IMR-90 (cell line): ENCODE data around the gene UXS1.

Source experiments
- BHLHE40 ChIP-seq: fragments of 150-350 bp; IDR thresholded peaks from 2 replicates; pipeline ENCODE4 v1.6.1; 2016; ENCODE audit warnings: mild to moderate bottlenecking, low read depth, low read length
- CEBPB ChIP-seq: IDR thresholded peaks from 2 replicates; pipeline ENCODE4 v1.6.1; 2012; ENCODE audit warnings: low read depth, low read length, improper control_type of control experiment
- CHD1 ChIP-seq: IDR thresholded peaks from 2 replicates; pipeline ENCODE4 v1.6.1; 2012; ENCODE audit warnings: low read depth, low read length, improper control_type of control experiment
- CTCF ChIP-seq: conservative IDR thresholded peaks from 2 replicates; pipeline ENCODE4 v1.5.1; 2012; ENCODE audit warnings: mild to moderate bottlenecking, low read depth, low read length, improper control_type of control experiment
- MXI1 ChIP-seq: IDR thresholded peaks from 2 replicates; pipeline ENCODE4 v1.6.1; 2012; ENCODE audit warnings: low read depth, mild to moderate bottlenecking, low read length, moderate library complexity, borderline replicate concordance
- POLR2A ChIP-seq: IDR thresholded peaks from 2 replicates; pipeline ENCODE4 v1.6.1; 2012; ENCODE audit warnings: mild to moderate bottlenecking, low read depth, low read length
- RAD21 ChIP-seq: IDR thresholded peaks from 2 replicates; pipeline ENCODE4 v1.6.1; 2012; ENCODE audit warnings: low read length, improper control_type of control experiment
- RCOR1 ChIP-seq: IDR thresholded peaks from 2 replicates; pipeline ENCODE4 v1.6.1; 2012; ENCODE audit warnings: mild to moderate bottlenecking, low read length, improper control_type of control experiment; ENCODE audit not compliant: insufficient replicate concordance
- SMC3 ChIP-seq: fragments of 150-350 bp; IDR thresholded peaks from 2 replicates; pipeline ENCODE4 v1.6.1; 2016; ENCODE audit warnings: low read depth, mild to moderate bottlenecking, antibody characterized with exemption, low read length, moderate library complexity

DNA sequence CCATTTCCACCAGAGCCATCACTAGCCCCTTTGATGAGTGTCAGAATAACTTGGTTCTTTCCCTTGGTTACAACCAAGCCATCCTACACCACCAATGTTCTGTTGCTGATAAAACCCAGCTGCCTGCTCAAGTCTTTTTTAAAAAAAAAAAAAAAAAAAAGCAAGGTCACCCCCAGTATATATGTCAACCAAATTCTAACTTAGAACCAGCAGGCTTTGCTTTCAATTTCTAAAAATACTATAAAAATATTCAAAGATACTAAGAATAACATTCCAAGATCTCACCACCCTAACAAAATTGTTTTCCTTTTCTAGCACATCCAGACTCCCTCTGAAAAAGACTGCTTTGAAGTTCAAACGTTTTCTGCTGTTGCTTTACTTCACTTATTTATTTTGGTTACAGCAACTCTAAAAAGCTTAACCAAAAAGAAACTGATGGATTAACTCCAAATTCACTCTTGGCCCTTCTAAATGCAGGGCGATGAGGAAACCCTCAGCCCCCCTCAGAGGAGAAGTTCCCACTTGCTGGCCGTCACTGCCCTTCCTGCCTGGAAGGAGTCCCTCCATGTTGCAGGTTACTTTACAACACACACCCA, 10.9 kb downstream of the UXS1 start:
- TF ChIP-seq POLR2A (no peak), SMC3 (no peak), CTCF (no peak), RCOR1 (no peak), RAD21 (no peak), BHLHE40 (no peak), CEBPB (no peak), MXI1 (no peak), CHD1 (no peak)
